NCI-H2171 treated with DMSO at 0.1 percent for 48 hours (cell line): Measurements from ENCODE around the gene SLC25A17.
"Not testable (repeated sequence)": the region's sequence is repeated elsewhere in the genome, so short reads cannot be mapped to it uniquely, and the experiment has no call there.

Experiments
- DNase-seq: peaks from one replicate; lab custom pipeline; 2025; lab: John Stamatoyannopoulos, UW

Gene SLC25A17, protein sequence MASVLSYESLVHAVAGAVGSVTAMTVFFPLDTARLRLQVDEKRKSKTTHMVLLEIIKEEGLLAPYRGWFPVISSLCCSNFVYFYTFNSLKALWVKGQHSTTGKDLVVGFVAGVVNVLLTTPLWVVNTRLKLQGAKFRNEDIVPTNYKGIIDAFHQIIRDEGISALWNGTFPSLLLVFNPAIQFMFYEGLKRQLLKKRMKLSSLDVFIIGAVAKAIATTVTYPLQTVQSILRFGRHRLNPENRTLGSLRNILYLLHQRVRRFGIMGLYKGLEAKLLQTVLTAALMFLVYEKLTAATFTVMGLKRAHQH

GRCh38 chr22:40818747-40819598 is at the start of gene SLC25A17:
Gene SLC25A17, minus strand, starts transcription at chr22:40819346. Its CDS starts 98 bp downstream, at chr22:40819248.
- peak; percentile 94 for DNase-seq

DNA sequence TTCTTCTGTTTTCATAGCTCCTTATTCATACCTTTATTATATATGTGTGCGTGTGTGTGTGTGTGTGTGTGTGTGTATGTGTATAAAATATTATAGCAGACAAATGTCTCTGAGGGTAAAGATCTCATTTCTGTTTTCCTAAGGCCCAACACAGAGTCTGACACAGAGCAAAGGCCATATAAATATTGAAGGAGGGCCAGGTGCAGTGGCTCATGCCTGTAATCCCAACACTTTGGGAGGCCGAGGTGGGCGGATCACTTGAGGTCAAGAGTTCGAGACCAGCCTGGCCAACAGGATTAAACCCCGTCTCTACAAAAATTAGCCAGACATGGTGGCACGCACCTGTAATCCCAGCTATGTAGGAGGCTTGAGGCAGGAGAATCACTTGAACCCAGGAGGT is 49.2 kb upstream of the SLC25A17 start:
- DNase-seq, result not testable (repeated sequence)

DNA sequence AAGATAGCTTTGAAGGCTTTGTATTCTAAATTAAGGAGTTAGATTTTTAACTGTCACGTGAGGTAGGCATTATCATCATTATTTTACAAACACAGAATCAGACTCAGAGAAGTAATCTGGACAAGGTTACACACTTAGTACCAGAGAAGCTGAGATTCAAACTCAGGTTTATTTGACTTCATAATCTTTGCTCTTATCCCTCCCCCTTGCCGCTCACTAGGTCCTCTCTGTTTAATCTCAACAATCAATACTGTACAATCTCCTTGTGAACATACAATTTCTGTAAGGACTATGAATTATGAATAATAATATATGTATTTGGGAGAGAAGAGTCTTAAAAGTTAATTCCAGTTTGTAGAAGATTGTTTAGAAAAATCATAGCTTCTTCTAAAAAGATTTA is 48.0 kb upstream of the SLC25A17 start:
- DNase-seq, result no peak

DNA sequence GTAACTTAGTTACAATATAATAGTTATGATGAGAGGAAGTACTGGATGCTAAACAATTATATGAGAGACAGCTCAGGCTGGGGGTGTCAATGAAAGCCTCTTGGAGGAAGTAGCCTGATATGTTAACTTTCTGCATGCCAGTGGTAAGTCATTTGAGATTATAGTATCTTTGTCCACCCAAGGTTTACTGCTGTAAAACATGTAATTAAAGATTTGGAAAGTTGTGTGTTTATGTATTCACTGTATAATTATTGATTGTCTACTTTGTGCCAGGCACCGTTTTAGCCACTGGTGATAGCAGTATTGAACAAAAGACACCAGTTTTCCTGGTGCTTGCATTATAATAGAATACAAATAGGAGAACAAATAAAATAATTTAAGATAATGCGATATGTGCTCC is 43.4 kb upstream of the SLC25A17 start:
- DNase-seq, result no peak

DNA sequence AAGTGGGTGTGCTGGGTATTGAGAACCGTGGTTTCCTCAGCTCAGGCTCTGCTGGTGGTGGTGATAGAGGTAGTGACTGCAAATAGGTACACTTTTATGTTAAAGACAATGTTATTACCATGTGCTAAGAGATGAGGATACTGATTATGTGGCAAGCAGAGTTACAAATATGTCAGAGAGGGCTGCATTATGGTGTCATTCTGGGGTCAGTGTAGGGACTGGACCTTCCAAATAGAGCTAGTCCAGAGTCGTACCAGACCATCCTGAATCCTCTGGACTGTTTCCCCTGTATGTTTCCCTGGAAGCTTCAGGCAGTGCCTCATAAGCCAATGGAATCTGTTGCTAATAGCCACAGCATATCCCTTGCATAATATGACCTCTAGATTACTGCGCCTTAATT is 42.9 kb upstream of the SLC25A17 start, which contains the start of gene DNAJB7:
Gene DNAJB7 (minus strand): TSS at position 101 of the 400 bp plus-strand sequence. CDS start 119 bp downstream, outside the sequence.
- no peak for DNase-seq

- no peak for DNase-seq
These were observed 38.2 kb upstream of the SLC25A17 start for GRCh38 chr22:40857309-40857855.

DNA sequence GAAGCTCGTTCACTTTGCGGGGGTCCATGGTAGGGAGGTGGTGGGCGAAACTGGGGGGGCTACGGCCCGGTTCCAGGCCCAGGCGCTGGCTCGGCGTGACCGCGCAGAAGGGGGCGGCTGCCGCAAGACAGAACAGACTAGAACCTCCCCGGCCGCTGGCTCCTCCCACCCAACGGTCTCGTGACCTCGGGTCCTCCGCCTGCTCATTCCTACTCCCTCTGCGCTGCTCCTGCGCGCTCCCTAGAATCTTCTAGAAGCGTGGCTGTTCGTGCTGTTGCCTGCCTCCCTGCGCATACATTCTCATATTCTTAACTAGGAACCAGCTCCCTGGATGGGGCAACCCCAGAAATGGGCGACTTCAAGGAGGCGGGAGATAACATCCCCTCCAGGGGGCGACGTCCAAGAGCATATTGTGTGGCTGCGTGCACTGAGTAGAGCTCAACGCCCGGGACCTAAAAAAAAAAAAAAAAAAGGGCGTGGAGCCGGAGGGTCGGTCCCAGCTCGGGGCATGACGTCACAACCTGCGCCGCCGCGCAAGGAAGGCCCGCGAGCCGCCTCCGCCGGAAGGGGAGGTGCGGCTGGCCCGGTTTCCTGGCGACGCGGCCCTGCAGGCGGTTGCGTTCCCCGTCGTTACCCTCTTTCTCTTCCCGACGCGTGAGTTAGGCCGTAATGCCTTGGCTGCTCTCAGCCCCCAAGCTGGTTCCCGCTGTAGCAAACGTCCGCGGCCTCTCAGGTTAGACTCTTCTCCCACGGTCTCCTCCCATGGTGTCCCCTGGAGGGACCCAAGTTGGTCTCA is 37.6 kb upstream of the SLC25A17 start, which contains the start of the genes ST13 and XPNPEP3:
Gene ST13 (minus strand): TSS at position 127 of the 796 bp plus-strand sequence. CDS start 99 bp downstream, at position 28.
Gene XPNPEP3 (plus strand): TSS at position 636 of the 796 bp plus-strand sequence. CDS start 34 bp downstream, at position 670.
- DNase-seq, result peak; percentile 98

GRCh38 chr22:40855979-40856512 is 36.9 kb upstream of the SLC25A17 start:
- DNase-seq, result peak; percentile 44

DNA sequence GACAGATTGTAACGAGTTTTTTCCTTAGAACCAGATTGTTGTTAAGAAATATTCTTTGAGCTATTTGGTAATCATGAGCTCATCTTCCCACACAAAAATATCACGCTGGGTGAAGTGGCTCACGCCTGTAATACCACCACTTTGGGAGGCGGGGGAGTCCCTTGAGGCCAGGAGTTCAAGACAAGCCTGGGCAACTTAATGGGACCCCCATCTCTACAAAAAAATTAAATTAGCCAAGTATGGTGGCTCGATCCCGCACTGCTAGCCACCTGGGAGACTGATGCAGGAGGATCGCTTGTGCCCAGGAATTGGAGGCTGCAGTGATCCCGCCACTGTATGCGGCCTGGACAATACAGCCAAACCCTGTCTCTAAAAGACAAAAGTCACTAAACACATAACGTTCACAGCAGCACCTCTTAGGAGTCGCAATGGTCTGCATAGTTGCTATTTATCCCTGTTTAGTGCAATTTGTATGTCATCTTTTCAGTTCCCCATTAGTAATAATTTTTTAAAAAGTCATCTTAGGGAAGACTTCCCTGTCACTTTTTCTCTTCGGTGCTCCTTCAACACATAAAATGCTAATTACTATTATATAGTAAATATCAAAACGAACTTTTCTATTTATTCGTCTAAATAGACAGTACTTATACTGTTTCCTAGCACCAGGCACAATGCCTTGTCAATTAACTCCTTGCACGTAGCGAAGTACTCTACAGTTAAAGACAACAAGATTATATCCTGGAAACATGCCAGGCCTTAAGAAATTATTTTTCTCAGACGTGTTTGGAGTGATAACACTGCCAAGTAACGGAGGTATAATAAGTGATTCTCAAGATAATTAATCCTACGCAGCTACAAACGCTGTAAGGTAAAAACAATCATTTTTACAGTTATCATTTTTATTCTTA is 36.2 kb upstream of the SLC25A17 start:
- DNase-seq, result no peak

GRCh38 chr22:40853961-40854360 is 34.8 kb upstream of the SLC25A17 start:
- DNase-seq, result peak; percentile 24

DNA sequence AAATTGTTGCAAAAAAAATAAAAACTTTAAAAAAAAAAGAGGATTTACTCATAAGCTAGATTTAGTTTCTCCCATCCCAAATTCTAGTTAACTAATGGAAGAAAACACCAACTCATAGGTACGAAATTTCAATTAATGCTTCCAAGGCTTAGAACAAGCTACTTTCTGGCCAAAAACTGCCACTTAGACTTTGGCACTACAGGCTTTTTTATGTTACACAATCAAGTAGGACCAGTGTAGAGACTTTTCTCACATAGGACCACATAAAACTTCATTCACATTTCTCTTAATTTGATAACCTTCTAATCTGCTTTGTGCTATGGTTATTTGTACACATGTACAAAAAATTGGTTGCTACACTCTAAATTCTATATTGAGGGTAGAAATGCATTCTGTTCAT is 34.2 kb upstream of the SLC25A17 start:
- no peak for DNase-seq

GRCh38 chr22:40845816-40846215 is 26.7 kb upstream of the SLC25A17 start:
- DNase-seq, result not testable (repeated sequence)

DNA sequence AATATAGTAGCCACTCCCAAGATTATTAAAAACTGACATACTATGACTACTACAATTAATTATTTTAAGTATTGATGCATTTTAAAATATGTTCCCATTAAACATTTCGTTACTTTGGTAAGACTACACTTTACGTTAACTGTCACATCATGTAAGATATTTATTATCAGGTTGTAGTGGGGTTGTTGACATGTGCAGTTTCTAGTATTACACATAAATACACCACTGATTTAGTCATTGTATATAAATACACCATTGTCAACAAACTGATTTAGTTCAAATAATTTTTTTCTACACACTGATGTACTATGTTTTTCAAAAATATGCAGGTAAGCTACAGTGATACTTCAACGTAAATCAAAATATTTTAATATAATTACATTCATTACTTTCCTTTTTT is 25.8 kb upstream of the SLC25A17 start:
- no peak for DNase-seq

- DNase-seq, result peak; percentile 81
These were observed 19.3 kb upstream of the SLC25A17 start for GRCh38 chr22:40838486-40838885.

DNA sequence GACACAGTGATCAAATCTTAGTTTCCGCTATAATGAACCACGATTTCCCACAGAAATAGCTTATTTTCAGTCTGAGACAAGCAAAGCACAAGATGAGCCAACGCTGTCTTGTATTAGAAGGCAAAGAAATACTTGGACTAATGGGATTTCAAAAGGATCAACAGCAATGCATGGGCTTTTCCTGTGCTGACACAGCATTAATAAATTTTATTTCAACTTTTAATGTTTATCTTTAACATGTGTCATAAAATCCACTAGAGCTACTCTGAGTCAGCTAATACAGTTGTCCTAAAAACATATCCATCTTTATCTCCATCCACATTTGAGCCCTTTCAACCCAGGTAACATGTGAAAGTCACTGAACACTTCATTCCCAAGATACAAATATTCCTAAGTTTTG is 15.5 kb upstream of the SLC25A17 start:
- no peak for DNase-seq

DNA sequence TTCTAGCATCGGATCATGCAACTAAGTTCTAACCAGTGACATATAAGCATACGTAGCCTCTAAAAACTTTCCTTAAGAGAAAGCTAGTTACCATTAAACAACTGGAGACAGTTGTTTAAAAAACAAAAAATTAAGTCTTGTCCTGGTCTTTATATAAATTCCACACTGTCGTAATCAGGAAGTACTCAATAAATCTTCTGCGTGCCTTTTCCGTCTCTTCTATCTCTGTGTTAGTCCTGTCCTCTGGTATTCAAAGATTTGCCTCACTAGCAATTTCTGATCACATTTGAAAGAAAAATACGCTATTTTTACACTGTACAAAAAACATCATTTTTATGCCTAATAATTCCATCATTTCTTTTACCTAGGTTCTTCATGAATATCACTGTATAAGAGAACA is 10.0 kb upstream of the SLC25A17 start:
- DNase-seq, result no peak

DNA sequence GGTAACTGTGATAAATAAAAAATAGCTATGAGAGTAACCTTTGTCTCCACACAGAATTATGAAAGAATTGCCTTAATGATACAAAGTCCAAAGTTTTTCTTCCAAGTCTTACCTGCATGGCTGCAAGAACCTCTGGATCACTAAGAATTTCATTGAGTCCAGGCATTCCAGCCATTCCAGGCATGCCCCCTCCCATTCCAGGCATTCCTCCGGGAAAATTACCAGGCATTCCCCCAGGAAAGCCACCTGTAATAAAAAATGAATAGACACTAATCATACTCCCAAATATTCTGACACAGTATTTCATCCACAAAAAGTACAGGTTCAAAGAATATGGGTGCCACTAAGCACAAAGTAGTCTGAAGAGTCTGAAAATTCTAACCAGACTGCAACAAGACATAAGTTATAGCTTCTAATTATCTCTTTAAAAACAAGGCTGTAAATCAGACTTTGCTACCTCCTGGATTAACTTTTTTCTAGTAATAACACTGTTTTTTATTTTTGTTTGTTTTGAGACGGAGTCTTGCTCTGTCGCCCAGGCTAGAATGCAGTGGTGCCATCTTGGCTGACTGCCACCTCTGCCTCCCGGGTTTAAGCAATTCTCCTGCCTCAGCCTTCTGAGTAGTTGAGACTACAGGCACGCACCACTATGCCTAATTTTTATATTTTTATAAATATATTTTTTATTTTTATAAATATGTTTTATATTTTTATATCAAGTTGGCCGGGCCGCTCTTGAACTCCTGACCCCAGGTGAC is 8.0 kb upstream of the SLC25A17 start:
- no peak for DNase-seq

- DNase-seq, result not testable (repeated sequence)
These were observed 7.1 kb upstream of the SLC25A17 start for GRCh38 chr22:40826292-40826691.

GRCh38 chr22:40823426-40823825 is 4.3 kb upstream of the SLC25A17 start:
- DNase-seq, result no peak
